ENCODE results near the gene LDLRAD4. TPM values are rescaled to one million over a fixed set of nuclear protein-coding genes. Genes with fewer than 3 reads are reported as not detected.

Gene LDLRAD4
- polyA plus RNA-seq, 4 donors = 10.4 to 20.6 (median 11.6) TPM

DNA sequence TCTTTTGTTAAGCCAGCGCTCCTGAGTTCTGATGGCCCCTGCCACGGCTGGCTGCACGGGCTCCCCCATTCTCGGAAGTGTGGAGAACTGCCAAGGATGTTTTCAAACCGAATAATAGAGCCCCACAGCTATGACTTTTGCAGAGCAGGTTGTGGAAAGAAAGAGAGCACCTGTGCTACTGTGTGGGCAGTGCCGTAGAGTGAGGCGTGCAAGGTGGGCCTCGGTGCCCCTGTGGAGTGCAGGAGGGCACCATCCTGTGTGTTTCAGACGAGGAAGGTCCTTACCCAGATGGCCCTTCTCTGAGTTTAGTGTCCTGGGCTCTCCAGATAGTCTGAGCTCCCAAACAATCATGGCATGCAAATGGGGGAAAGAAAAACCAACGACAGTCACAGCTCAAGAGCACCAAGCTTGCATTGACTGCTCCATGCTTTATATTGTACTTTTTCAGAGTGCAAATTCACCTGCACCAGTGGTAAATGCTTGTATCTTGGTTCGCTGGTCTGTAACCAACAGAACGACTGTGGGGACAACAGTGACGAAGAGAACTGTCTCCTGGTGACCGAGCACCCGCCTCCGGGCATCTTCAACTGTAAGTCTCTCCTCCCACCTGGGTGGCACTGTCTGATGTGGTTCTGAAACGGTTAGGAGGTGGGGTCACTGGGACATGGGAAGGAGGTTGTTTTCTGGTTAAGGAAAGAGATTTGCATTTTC lies 219.4 kb downstream of the LDLRAD4 start:
- no peak for DNase-seq (ENCODE audit: low read depth in 4 of 4, low spot score in 3 of 4)

DNA sequence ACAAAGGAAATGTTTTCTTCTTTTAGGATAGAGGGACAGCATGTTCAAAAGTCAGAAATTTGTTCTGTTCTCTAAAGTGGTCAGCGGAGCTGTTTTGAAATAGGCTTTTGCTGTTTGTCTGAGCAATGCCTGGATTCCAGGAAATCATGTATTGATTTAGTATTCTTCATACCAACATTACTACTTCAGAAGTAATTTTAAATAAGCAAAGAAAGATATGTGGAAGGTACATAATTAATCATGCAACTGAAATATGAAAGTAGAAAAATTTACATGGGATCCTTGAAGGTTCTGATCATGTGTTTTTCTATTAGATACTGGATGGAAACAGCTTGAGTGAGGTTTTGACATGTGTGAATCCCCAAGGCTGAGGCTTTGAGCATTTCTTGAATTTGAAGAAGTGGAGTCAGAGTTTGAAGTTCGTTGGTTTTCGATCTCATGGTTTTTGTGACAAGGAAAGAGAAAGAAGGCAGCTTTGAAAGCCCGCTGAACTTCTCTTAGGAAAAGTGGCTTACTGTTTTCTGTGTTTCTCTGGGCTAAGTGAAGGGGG lies 220.0 kb downstream of the LDLRAD4 start:
- DNase-seq (ENCODE audit: low read depth in 4 of 4, low spot score in 3 of 4) = no peak

DNA sequence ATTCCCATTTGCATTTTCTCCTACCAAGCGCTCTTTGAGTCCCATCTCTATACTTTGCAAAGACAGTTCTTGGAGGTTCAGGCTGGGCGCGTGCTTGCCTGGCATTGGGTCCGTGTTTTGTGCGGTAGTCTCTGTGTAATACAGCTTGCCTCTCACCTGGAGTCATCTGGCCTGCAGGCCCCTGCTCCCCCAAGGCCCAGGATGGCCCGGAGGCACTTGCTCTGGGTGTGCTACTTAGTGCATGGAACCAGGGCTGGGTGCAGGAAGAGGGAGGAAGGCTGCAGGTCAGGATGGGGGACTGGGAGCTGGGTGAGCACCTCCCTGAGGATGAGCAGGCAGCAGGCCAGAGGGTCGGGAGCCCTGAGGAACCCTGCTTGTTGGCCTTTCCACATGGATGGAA lies 220.9 kb downstream of the LDLRAD4 start:
- no peak for DNase-seq (ENCODE audit: low read depth in 4 of 4, low spot score in 3 of 4)

DNA sequence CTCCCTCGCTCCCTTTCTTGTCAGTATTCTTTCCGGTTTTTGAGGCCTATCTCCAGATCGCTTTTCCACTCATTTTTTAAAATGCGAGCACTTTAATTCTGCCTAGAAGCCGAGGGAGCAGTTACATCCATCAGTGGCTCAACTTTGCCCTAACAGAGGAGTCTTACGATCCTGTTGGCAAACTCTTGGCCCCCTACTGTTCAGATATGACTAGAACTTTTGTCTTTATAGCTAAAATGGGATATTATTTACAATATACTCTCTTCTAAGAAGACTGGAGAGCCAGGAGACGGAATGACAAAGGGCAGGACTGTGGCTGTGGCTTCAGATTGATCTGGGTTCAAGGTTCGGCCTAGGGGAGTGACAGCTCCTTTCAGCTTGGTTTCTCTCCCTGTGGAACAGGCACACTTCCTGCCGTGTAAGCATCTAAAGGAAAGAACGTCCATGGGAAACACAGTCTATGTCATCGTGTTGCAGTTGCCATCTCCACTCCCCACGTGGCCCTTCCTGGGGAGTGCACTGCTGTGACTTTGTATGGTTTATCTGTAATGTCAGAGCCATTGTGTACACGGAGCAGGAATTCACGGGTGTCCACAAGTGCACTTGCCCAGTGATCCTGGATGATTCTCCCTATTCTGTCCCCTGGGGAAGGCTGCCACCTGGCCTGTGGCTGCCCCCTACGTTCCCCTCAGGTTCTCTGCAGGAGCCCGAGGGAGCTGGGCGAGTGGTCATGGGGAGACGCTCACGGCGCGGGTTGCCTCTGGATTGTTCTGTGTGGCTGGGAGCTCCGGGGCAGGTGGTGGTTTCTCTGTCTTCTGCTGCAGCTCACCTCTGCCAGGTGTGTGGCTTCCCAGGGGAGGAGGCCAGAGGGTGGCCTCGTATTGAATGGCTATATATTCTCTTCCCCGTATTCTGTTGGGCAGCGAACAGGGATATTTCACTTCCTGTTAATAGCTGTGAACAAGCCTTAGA lies 222.0 kb downstream of the LDLRAD4 start:
- no peak for DNase-seq (ENCODE audit: low read depth in 4 of 4, low spot score in 3 of 4)

DNA sequence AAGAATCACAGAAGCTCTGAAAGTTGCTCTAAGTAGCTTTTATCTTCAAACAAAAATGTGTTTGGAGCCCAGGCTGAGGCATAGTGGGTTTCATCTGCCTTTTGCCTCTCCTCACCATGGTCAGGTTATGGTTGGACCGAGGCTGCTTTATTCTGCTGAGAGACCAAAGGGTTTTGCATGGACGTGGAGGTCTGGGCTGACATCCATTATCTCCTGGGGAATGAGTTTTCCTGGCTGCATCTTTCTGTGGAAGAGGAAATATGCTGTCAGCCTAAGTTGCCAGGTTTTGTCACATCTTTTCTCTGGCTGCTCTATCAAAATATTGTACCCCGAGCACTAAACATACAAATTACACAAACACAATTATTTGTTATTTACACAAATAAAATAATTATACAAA lies 223.2 kb downstream of the LDLRAD4 start:
- no peak for DNase-seq (ENCODE audit: low read depth in 4 of 4, low spot score in 3 of 4)

DNA sequence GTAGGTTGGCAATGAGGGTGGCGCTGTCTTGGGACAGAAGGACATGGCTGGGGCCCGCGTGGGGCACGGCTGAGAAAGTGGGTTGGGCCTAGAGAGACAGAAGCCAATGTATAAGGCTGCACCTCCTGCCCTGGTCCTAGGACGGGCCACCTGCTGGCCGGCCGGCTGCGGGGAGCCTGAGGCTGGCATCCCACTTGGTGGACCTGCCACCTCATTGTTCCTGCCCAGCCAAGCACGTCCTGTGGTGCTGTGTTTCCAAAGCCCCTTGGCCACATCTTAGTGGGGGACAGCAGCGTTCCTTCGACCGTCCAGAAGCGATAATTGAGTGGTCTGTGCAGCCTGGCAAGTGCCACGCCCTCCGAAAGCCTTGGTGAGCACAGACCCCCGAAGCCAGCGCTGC lies 223.9 kb downstream of the LDLRAD4 start:
- DNase-seq (ENCODE audit: low read depth in 4 of 4, low spot score in 3 of 4) = no peak

DNA sequence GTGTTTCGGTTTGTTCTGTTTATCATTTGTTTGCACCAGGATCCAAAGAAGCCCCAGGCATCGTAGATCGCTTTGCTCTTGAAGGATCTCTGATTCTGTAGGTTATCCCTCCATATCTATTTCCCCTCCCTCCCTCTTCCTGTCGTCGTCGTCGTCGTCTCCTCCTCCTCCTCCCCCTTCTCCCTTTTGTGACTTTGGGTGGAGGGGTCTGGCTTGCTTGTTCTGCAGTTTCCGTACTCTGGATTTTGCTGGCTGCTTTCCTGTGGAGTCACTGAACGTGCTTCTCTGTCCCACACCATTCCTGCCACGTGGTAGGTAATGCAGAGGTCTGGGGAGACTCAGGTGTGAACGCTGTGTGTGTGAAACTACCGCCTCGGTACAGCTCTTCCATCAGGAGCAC lies 225.0 kb downstream of the LDLRAD4 start:
- DNase-seq (ENCODE audit: low read depth in 4 of 4, low spot score in 3 of 4) = no peak

DNA sequence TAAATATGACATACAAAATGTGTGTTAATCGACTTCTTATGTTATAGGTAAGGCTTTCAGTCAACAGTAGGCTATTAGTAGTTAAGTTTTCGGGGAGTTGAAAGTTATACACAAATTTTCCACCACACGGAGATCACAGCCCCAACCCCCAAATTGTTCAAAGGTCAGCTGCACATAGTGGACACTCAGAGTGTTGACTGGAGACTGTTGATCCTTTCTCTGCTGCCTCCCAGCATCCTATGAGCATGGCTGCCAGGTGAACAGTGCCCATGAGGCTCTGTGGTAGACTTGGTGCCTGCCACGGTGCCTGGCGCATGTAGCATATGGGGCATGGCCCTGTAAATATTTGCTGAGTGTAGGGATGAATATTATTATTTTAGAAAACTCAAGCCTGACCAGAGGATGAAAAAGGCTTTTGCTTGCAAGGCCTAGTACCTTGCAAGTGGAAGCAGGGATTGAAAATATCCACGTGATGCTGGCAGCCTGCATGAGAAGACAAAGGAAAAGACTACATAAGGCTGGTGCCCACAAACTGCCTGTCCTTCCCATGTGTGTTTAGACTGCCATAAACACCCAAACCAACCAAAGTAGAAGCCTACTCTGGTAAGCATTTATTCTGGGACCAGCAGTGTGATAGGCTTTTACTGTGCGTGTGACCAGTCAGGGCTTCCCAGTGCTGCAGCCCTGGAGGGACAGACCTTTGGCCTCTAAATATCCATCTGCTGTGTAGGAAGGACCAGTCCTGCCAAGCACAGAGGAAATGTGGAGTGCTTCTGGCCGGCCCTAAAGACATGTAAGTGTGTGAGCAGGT lies 226.1 kb downstream of the LDLRAD4 start:
- DNase-seq (ENCODE audit: low read depth in 4 of 4, low spot score in 3 of 4) = no peak

DNA sequence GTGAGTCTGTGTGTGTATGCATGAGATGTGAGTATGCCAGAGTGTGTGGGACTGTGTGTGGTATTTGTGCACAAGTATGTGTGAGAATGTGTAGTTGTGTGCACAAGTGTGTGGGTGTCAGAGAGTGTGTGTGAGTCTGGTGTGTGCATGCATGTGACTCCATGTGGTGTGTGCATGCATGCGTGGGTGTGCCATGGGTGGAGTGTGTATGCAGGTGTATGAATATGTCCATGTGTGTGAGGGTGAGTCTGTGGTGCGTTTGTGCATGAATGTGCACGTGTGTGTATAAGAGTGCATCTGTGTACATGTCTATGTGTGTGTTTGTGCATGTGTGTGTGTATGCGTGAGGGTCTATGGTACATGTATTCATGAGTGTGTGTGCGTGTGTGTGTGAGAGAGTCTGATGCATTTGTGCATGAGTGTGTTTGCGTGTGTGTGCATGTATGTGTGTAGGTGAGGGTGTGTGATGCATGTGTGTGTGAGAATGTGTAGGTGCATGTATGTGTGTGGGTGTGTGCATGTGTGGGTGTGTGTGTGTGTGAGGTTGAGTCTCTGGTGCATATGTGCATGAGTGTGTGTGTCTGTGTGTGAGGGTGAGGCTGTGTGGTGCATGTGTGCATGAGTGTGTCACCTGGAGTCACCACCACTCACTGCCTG lies 226.8 kb downstream of the LDLRAD4 start:
- no peak for DNase-seq (ENCODE audit: low read depth in 4 of 4, low spot score in 3 of 4)

DNA sequence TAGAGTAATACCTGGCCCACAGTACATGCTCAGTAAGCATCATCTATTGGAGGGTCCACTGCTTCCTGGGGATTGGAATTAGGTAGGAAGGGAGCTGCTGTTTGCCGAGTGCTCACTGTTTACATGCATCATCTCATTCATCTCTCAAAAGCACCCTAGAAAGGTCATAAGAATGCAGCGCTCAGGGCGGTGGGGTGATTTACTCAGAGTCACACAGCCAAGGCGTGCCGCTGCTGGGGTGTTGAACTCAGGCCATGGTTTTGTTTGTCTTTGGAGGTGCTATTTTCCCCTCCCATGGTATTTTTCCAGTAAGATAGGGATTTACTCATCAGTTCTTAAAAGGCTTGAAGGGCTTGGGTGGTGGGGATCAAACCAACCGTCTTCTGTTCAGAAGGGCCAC lies 227.5 kb downstream of the LDLRAD4 start:
- no peak for DNase-seq (ENCODE audit: low read depth in 4 of 4, low spot score in 3 of 4)

DNA sequence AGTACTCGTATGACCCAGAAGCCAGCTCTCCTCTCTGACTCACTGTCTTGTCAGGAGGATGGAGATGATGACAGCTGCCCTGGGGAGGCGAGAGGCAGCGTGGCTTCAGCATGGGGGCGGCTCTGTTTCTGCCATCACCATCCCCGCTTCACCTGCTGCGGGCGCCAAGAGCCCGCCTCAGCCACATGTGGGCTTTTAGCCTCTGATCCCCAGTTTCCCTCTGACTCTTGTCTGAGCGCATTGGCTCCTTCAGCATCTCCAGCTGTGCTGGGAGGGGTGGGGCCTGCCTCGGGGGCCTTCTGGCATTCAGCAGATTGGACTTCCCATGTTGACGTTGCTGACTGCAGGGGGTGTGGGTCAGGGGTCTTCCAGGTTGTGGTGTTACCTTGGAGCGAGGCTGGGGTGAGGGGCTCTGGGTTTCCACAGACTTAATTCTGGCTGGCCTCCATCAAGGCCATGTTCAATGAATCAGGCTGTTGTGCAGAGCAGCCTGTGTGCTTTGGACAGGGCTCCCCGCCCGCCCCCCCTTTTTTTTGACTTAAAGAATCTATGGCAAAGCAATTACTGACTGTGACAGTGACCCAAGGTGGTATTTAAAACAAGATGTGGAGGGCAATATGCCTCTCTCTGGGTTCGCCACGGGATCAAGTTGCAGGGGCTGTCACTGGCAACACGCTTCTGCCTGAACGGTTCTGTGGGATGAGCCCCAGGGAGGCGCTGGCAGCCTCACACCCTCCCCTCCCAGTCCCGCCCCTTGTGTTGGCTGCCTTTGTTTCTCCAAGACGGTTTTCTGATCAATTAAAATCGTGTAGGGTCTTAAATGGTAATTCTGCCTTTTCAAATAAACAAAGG lies 228.3 kb downstream of the LDLRAD4 start:
- no peak for DNase-seq (ENCODE audit: low read depth in 4 of 4, low spot score in 3 of 4)

DNA sequence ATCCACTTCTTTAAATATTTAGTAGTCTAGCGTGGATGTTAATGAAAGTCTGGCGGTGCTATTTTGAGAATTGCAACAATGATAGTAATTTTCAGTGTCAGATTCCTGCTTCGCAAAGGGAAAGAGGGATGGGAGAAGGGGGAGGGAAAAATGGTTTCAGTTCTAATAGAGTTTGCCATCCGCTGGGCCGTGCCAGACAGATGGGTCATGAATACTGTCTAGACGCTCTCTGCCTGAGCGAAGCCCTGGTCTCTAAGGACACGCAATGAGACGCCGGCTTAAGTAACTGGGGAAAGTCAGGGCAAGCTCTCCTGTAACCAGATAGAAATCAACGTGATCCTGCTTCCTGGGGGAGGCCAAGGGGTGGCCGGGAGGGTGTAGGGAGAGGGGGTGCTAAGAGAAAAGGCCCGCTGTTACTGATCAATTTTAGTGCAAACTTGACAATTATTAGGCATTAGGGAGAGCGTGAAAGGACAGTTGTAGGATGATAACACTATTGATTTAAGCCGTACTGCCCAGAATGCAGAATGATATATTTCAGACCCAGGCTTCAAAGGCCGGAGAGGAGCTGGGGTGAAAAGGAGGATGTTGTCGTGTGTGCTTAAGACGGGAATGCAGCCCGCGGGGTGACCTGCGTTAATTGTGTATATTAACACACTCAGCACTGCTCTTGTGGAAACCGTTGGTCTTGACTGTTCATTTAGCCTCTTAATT lies 229.2 kb downstream of the LDLRAD4 start:
- peak in 3 of 4 donors; percentile 31 to 58 (median 36) for DNase-seq (ENCODE audit: low read depth in 4 of 4, low spot score in 3 of 4)

DNA sequence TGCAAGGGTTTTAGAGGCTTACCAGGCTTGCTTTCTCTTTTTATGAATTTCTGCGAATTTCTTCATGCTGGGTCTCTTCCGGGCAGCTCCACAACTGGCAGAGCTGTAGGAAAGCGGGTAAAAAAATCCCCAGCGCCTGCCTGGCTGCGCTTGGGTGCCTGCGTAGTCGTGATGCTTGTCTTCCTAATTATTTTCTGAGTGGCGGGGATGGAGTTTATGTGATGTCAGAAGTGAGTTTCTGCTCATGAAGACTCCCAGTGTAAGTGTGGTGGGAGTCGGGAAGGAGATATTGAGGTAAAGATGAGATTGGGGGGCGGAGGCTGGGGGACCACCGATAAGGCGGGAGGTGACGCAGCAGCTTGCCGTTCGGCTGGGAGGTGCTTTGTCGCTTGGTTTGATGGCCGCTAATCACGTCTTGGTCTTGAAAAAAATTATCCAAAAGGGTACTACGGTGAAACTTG lies 229.8 kb downstream of the LDLRAD4 start:
- DNase-seq (ENCODE audit: low read depth in 4 of 4, low spot score in 3 of 4) = no peak

DNA sequence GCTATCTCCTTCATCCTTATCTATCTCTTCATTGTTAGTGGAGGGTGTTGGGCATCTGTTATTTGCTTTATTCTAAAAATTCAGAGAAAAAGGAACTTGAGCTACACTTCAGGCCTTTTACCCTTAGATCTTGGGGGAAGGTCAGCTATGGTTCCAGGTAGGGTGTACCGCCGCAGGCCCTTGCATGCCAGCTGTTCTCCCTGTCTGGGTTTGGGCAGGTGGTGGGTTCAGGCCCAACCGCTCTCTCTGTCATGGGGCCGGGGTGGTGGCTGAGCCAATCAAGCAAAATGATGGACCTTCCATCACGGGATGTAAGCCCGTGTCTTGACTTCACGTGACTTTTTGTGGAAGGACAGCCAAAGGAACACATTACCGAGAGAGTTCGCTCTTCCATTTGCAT lies 231.1 kb downstream of the LDLRAD4 start:
- DNase-seq (ENCODE audit: low read depth in 4 of 4, low spot score in 3 of 4) = no peak

DNA sequence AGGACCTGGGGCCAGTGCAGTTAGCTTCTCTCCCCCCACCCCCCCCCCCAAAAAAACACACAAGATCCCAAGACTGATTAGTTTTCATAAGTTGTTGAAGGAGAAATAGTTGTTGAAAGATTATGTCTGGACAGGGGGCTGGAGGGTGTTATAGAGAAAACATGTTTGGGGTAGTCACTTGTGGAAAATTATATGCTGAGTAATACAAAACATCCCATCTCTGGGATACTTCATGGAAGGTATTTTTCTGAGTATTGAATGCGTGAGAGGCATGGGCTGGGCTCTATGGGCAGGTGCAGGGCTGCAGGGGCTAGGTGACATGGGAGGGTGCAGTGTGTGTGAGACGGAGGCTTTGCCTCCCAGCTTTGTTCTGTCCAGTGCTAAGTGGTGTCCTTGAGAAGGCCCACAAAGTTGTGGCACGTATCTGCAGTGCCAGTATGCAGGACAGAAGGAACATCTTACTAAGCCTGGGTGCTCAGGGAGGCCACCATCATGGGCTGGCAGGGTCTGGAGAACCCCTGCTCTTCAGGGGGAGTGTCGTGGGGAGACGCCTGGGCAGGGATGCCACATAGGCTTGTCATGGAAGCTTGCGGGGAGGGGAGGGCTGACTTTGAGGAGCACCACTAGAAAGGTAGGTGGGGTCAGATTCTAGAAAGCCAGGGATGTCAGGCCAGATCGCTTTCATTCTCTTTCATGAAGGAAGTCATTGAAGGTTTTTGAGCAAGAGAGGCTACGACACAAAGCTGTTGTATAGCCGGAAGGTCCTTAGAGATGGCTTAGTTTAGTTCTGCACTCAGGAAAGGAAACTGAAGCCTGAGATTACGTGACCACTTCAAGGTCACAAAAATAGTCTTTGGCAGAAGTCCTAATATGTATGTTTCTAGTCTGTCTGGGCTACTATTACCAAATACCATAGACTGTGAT lies 232.0 kb downstream of the LDLRAD4 start:
- no peak for DNase-seq (ENCODE audit: low read depth in 4 of 4, low spot score in 3 of 4)

DNA sequence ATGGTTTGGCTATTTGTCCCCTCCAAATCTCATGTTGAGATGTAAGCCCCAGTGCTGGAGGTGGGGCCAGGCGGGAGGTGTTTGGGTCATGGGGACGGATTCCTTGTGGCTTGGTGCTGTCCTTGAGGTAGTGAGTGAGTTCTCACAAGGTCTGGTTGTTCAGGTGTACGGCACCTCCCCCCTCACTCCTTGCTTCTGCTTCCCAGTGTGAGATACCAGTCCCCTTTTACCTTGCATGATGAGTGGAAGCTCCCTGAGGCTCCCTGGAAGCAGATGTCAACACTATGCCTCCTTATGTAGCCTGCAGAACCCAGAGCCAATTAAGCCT lies 232.6 kb downstream of the LDLRAD4 start:
- DNase-seq (ENCODE audit: low read depth in 4 of 4, low spot score in 3 of 4) = no peak

DNA sequence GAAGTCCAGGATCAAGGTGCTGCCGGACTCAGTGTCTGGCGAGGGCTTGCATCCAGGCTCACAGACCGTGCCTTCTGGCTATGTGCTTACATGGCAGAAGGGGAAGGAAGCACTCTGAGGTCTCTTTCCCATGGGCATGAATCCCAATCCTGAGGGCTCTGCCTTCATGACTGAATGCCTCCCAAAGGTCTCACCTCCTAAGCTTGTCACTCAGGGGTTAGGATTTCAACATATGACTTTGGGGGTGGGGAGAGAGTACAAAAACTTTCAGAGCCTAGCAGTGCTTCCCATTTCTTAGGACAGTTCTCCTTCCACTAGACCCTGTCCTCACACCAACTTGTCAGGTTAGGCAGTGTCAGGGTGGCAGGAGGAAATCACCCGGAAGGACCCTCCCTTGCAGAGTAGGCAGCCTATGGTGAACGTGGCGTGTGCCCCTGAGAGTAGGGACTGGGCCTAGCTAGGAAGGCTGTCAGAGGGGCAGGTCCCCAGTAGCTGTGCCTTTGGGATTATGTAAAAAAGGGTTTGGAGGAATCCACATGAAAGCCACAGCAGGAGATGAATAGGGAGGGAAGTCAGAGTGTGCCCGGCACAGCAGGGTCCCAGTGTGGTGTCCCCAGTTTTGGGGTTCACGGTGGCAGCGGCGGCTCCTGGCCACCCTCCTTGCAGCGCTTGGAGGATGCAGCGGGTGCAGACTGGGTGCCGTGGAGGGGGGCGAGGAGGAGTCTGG lies 233.3 kb downstream of the LDLRAD4 start:
- DNase-seq (ENCODE audit: low read depth in 4 of 4, low spot score in 3 of 4) = no peak

All from left renal pelvis (tissue), 4 donors.